DMS153 treated with DMSO at 0.1 percent for 48 hours (cell line): ENCODE results near the gene OR10A5.
"Not testable (repeated sequence)": the region's sequence is repeated elsewhere in the genome, so short reads cannot be mapped to it uniquely, and the experiment has no call there.

Experiments used
- DNase-seq: peaks from one replicate; lab custom pipeline; 2025; ENCODE audit not compliant: unreplicated experiment; lab: John Stamatoyannopoulos, UW

Gene OR10A5, protein sequence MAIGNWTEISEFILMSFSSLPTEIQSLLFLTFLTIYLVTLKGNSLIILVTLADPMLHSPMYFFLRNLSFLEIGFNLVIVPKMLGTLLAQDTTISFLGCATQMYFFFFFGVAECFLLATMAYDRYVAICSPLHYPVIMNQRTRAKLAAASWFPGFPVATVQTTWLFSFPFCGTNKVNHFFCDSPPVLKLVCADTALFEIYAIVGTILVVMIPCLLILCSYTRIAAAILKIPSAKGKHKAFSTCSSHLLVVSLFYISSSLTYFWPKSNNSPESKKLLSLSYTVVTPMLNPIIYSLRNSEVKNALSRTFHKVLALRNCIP

DNA sequence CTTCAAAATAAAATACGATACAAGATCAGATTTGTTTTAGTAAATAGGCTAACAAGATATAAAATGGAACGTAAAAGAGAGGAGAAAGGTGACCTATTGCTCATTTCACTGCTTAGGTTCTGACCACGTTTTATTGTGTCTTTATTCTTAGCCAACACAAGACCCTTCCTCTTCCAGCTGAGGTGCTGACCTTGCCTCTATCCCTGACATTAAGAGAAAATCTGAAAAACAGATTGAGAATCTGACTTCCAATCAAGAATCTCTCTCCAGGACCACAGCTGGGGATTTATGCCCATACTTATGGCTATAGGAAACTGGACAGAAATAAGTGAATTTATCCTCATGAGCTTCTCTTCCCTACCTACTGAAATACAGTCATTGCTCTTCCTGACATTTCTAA, at the start of gene OR10A5:
OR10A5 (plus strand) TSS at position 301 of the 400 bp plus-strand sequence; CDS start at position 301, 0 bp downstream.
- no peak for DNase-seq

DNA sequence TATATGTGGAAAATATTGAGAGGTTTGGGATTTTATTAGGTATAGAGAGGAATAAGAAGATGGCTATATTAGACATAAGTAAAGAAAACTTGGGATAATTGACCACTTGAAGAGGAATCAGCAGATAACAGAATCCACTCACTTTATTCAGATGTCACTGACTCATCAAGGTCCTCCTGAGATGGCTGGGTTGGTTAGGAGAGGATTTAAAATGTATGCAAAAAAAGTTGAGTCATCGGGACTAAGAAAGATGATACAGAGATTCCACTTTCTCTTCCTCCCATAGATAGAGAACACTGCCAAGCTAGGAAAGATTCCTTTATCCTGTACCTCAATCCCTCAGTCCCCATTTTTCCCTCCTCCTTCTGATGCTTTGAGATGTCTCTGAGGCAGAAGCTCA, 46.1 kb upstream of the OR10A5 start, which contains the start of gene OR6A2:
OR6A2 (minus strand) TSS at position 288 of the 400 bp plus-strand sequence. CDS start 3,981 bp downstream, outside the sequence.
- no peak for DNase-seq

DNA sequence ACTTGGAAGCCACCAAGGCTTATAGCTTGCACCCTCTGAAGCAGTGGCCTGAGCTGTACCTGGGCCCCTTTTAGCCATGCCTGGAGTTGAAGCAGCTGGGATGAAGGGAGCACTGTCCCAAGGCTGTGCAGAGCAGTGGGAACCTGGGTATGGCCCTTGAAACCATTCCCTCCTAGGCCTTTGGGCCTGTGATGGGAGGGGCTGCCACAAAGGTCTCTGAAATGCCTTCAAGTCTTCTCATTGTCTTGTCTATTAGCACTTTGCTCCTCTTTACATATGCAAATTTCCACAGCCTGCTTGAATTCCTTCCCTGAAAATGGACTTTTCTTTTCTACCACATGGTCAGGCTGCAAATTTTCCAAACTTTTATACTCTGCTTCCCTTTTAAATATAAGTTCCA, 44.4 kb upstream of the OR10A5 start:
- not testable (repeated sequence) for DNase-seq

DNA sequence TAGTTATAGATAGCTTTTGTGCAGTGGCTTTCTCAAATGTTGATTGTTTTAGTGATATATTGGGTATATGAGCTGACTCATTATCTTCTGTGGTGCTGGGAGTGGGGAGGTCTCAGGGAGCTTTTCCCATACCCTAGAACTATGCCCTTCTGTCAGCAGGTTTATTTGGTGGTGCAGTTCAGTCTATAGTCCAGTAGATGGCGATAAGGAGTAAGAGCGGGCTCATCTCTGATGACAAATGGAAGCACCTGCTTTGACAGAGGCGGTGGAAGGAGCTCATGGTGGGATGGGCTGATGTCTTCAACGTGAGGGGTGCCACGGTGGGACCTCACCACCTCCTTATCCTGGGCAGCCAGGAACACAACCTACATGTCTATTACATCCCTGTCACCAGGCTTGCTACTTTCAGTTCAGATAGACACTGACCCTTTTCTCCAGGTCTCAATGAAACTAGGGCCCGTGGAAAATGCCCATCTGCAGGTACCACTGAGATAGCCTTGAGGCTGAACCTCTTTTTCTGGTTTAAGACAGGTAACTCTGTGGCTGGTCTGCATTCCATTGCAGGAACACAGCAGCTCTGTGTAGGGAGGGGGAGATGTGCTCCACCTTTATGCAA, 33.0 kb upstream of the OR10A5 start:
- DNase-seq: peak; percentile 50

DNA sequence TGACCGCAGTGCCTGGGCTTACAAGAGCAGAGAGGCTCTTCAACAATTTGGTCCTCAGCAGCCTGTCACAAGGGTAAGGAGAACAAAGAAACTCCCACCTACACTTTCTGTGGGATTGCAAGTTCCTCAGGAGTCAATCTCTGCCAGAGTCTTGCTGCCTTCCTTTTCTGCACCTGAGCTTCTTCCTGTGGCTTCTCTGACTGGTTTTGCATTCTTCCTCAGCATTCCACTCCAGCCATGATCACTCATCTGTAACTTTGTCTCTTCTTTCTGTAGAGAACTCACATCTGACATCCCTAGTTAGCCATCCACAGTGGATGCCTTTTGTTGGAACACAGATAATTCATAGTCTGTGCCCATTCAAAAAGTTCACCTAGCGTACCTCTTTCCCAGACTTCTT, 31.8 kb upstream of the OR10A5 start:
- no peak for DNase-seq

DNA sequence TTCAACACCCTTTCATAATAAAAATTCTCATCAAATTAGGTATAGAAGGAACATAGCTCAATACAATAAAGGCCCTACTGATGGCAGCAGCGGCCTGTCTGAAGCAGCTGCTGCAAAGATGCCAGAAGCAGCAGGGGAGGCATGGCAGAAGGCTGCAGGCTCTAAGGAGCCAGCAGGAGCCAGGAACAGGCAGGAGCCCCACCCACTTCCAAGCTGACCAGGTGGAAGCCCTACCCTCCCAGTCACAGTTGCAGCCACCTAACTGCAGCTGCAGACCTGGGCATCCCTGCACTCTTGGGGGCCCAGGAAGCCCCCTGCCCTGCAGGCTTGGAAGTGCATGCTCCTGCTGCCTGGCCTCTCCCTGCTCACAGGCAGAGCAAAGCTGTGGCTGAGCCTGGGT, 27.8 kb upstream of the OR10A5 start:
- DNase-seq: no peak

DNA sequence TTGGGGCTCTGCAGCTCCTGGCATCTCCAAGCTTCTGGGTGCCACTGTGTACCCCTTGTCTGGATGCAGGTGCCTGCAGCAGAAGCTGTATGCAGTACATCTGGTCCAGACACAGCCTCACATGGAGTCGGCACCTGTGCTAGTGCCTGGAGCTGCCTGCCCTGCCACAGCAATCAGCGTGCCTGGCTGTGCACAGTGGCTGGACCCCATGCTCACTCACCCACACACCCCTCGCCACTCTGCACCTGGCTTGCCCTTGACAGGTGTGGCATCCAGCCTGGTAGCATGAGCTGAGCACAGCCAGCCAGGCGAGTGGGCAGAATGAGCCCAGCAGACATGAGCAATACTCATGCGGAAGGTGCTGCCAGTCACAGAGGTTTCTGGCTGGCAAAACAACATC, 26.5 kb upstream of the OR10A5 start:
- DNase-seq: no peak

DNA sequence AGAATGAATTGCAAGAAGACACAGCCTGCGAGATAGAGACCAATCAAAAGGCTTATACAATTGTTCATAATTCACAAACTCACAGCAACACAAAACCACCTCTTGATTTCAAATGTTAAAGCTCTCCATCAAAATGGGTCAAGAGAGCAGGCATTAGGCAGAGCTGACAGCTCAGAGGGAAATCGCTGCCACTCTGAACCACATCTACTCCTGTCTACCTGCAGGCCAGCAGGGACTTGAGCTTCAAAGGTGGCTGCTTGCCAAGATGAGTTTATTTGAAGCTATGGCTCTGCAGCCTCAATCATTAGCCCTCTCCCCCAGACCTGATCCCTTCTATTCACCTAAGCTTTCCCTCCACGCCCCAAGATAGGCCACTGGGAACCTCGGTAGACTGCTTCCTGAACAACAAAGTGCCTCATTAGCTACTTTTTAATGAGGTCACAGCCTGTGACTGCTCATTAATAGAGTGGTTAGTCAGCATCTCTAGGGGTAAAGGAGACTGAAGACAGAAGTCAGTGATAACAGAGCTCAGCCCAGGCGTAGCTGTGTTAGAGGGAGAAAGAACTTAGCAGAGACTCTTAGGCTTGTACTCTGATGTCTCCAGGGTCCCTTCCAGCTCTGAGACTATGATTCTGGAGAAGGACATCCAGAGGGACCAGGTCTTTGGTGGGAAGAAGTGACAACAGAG, 21.2 kb upstream of the OR10A5 start:
- no peak for DNase-seq

DNA sequence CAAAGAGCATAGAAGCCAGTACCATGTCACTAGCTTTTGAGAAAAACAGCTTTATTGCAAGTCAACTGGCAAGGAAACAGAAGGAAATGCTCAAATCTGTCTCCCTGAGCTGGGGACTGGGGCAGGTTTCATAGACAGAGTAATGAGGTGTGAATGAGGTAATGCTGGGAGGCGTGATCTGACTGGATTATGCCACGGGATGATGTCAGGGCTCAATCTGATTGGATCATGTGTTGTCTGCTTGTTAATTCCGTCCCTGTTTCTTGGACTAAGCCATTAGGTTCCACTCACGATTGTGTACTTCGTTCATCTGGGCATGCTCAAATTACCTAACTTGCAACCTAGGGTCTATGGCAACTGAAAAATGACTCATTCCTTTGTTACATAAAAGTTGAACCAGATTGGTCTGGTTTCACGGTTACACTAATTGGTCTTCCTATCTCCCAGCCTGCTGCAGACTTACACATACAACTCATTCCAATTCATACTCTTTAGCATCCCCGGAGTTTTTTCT, 20.2 kb upstream of the OR10A5 start:
- no peak for DNase-seq

DNA sequence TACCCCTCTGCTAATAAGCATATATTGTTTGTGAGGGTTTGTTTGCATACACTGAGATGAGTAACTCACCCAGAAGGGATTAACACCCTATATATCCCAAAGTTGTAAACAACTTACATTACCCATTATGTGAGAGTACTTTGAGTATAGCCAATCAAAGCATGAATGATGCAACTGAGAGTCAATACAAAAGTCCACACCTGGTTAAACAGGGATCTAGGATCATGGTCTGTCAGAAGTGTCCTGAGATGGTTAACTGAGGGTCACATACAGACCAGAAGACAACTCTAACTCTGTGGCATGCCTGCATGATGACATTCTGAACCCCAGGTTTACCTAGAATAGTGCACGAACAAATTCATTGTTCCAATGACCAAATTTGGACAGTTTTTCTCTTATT, 17.4 kb upstream of the OR10A5 start:
- DNase-seq: no peak

DNA sequence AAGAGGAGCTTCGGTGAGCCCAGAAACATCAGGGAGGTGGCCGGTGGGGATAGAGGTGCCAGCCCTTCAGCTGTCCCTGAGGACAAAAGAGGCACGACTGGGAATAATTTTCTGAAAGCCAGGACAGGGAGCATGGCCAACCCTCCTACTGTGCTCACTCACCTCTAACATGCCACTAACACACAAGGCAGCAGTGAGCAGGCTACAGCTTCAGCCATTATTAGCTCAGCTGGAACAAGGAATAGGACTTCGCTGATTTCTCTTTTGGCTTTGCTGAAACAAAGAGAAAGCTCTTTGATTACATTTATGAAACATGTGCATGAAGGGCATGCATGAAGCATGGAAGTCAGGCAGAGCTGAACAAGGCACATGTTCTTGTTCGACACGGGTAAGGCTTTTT, 12.1 kb upstream of the OR10A5 start:
- no peak for DNase-seq

DNA sequence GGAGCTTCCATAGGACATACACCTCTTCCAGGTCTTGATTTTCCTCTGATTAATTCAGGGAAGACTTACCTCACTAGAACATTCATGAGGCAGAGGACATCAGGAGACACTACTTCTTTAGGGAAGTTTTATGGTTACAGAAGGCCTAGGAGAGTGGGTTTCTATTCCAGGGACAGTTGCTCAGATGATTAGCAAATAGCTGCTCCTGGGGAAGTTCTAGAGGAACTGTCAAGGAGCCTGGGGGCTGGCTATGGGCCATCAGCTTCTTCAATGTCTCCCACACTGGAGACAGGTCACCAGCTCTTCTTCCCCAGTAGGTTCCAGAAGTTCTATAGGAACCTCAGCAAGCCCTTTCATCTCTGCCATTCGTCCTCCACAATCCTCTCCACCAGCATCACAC, 11.5 kb upstream of the OR10A5 start:
- DNase-seq: no peak

DNA sequence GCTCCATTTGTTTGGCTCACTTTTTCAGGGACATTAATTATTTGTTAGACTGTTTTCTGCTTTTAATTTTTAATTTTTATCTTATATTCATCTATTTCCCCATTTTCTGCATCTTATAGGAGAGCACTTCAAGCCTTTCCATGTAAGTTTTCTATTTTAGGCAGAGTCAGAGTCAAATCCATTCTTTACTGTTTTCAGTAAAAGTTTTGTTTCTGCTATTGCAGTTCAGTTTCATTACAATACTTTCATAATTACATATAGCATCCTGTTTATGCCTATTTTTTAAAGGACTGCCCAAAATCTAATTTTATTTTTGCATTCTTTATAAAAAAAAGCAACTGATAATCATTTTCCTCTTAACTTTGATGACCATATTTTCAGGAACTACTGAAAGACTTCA, 3.8 kb upstream of the OR10A5 start:
- no peak for DNase-seq

DNA sequence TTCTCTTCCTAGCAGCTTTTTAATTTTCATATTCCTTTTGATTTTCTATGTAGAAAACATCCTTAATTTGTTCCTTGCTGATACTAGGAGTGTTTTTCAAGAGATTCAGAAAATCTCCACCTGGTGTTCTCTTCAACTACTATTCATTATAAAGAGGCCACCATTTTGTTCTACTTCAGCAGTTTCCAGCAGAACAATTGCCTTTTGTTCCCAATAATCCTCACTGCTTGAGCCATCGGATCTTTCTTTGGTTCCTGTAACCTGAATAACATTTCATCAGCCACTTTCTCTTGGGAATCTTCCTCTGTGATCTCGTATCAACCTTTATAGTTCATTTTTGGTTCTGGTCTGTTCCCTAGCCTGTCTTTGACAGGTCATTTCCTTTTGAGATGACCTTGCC, 1.8 kb upstream of the OR10A5 start:
- DNase-seq: no peak

DNA sequence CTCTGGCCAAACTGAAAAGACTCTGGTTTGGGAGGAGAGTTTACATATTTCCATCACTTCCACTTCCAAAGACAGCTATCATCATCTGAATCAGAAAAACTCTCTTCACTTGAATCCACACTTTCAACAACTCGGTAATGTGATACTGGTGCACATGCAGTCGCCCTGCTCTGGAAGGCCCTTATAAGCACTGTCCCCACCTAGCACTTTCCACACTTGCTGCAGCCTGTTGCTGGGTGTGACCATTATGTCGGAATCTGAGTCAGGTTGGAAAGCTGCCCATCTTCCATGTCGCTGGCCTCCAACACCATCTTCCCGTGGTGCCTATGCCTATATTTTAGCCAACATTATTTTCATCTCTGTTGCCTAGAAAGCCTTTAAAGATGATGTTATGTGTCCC, 1.1 kb upstream of the OR10A5 start:
- DNase-seq: no peak

DNA sequence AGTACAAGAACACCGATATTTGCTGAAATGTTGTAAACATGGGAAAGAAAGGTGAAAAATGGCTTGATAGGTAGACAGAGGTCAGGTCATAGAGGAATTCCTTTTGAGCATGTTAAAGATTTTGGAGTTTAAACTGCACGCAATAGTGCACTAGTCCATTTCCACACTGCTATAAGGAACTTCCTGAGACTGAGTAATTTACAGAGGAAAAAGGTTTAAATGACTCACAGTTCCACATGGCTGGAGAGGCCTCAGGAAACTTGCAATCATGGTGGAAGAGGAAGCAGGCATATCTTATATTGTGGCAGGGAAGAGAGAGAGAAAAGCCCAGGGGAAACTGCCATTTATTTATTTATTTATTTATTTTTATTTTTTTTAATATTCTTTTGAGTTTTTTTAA, 5.0 kb downstream of the OR10A5 start:
- DNase-seq: no peak

DNA sequence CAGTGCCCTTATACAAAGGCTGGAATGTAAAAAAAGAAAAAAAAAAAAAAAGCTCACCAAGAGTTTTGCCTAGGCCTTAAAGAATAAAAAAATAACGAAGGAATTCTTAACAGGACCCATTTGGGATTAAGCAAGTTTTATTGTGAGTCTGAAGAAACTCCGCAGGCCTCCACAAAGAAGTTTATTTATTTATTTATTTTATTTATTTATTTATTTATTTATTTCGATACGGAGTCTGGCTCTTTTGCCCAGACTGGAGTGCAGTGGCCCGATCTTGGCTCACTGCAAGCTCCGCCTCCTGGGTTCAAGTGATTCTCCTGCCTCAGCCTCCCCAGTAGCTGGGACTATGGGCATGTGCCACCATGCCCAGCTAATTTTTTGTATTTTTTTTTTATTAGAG, 9.3 kb downstream of the OR10A5 start:
- DNase-seq: not testable (repeated sequence)

DNA sequence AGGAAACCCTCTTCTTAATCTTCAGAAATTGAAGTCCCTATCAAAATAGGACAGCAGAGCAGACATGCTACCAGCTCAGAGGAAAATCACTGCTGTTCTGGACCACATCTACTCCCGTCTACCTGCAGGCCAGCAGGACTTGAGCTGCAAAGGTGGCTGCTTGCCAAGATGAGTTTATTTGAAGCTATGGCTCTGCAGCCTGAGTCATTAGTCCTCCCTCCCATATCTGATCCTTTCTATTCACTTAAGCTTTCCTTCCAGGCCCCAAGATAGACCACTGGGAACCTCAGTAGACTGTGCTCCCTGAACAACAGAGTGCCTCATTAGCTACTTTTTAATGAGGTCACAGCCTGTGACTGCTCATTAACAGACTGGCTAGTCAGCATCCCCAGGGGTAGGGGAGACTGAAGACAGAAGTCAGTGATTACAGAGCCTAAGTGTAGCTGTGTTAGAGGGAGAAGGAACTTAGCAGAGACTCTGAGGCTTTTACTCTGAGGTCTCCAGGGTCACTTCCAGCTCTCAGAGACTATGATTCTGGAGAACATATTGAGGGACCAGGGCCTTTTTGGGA, 10.6 kb downstream of the OR10A5 start:
- no peak for DNase-seq

DNA sequence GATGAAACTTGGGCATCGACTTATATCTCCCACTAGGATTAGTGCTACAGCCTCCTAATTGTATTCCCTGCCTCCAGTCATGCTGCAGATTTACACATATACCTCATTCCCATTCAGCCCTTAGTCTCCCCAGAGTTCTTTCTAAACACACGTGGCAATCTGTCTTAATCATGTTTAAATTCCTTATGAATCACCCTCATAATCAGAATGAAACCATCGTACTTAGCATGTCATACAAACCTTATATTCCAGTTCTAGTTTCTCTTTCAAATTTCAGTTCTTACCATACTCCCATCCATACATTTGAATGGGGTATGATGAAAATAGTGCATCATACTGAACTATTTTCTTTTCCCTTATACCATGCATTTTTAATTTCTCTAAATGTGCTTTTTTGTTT, 11.4 kb downstream of the OR10A5 start:
- no peak for DNase-seq

DNA sequence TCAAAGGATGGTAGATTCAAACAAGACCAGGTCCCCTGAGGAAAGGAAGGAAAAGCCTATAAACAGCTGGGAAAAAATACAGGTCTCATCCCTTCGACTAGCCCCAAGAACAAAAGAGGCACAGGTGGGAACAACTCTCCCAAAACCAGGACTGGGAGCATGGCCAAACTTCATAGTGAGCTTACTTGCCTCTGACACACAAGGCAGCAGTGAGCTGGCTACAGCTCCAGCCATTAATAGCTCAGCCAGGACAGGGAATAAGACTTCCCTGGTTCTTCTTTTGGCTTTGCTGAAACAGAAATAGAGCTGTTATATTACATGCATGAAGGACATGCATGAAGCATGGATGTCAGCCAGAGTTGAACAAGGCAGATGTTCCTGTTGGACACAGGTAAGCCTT, 17.5 kb downstream of the OR10A5 start, which contains the start of gene OR10A2:
OR10A2 (plus strand) TSS at position 97 of the 400 bp plus-strand sequence. CDS start 6,698 bp downstream, outside the sequence.
- DNase-seq: no peak

DNA sequence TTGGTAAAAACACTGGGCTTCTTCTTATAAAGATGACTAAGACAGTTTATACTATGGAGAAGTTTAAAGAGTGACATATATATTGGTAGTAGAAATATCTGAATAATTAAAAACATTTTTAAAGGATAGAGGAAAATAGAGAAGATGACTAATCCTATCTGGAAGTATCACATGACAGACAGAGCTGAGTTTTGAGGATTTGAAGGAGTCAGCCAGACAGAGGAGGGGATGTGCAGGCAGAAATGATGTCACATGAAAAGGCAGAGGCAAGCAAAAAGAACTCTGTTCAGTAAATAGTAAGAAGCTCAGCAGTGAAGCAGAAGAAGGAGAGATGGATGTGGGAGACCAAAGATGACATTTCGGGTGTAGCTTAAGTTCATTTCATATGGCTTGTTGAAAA, 19.0 kb downstream of the OR10A5 start:
- no peak for DNase-seq
